HG02763 (cell line): ENCODE data around the gene BCL11B.
"Not testable (repeated sequence)": the region's sequence is repeated elsewhere in the genome, so short reads cannot be mapped to it uniquely, and the experiment has no call there.

Experiments
- ATAC-seq: cut with Tn5 transposase; IDR thresholded peaks from one replicate; pipeline ENCODE4 v1.9.1; 2021; ENCODE audit warnings: mild to moderate bottlenecking, moderate library complexity; ENCODE audit not compliant: unreplicated experiment

Gene BCL11B

GRCh38 chr14:99203080-99203479, 68.9 kb downstream of the BCL11B start:
- no peak for ATAC-seq

DNA sequence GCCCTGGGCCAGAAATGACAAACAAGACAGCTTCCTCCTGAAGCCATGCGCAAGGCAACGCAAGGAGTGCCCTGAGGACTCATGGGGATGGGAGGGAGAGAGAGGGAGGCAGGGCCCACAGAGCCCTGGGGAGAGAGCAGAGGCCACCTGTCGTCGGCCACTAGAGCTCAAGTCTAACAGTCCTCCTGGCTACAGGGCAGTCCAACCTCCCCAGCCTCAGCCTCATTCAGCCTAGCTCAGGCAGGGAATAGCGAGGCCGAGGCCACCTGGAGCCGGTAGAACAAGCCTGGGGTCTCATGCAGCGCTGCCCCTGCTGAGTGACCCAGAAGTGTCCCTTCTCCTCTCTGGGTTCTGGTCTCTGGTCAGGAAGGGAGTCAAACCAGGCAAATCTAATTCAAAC, 69.5 kb downstream of the BCL11B start:
- no peak for ATAC-seq

- no peak for ATAC-seq
Measured at GRCh38 chr14:99201351-99202073, 70.5 kb downstream of the BCL11B start.

- ATAC-seq, result no peak
Measured at GRCh38 chr14:99200654-99201005, 71.4 kb downstream of the BCL11B start.

GRCh38 chr14:99199846-99200653, 71.9 kb downstream of the BCL11B start:
- no peak for ATAC-seq

GRCh38 chr14:99198746-99199502, 73.1 kb downstream of the BCL11B start:
- ATAC-seq, result no peak

- ATAC-seq, result no peak
Measured at GRCh38 chr14:99196310-99196650, 75.7 kb downstream of the BCL11B start.

GRCh38 chr14:99195602-99196309, 76.2 kb downstream of the BCL11B start:
- no peak for ATAC-seq

DNA sequence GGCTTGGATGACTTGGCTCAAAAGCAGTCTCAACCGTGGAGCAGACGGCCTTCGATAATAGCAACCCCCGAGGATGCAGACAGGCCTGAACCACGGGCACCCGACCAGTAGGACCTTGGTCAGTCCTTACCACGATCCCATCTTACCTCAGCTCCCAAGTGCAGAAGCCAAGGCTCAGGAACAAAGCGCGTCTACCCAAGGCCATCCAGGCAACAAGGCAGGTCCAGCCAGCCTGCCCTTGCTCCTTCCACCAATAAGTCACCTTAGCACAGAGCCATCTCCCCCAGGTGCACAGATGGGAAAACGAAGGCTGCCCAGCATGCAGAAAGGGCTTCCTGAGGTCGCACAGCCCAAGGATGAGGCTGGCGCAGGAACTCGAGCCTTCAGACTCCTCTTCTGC, 77.3 kb downstream of the BCL11B start:
- no peak for ATAC-seq

DNA sequence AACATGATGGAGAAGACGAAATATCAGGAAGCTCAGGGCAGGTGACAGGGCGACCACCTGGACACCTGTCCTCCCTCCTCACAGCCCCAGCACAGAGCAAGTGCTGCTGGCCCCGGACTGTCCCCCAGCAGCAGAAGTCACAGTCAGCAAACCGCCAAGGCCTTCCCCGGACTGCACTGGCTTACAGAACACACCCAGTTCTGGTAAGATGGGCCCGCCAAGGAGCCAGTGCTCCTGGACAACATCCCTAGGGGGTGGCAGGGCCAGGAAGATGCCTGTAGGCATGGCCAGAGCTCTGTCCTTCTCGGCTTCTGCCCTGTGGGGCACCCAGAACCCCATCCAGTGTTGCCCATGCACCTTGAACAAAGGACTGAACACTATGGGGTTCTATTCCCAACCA, 77.9 kb downstream of the BCL11B start:
- ATAC-seq, result no peak

DNA sequence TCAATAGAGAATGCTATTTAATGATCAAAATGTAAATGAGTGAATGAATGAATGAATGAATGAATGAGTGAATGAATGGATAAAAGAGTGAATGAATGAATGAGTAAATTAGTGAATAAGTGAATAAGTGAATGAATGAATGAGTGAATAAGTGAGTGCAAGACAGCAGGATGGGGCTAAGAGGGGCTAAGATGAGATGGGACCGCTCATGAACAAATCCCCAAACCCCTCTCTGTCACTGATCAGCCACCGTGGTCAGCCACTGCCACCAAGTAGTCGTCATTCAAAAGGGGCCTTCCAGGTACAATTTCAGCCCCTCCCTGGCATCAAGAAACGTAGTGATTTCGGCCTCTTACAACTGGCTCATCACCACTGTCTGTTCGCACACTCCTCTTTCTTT, 79.2 kb downstream of the BCL11B start:
- ATAC-seq, result no peak

DNA sequence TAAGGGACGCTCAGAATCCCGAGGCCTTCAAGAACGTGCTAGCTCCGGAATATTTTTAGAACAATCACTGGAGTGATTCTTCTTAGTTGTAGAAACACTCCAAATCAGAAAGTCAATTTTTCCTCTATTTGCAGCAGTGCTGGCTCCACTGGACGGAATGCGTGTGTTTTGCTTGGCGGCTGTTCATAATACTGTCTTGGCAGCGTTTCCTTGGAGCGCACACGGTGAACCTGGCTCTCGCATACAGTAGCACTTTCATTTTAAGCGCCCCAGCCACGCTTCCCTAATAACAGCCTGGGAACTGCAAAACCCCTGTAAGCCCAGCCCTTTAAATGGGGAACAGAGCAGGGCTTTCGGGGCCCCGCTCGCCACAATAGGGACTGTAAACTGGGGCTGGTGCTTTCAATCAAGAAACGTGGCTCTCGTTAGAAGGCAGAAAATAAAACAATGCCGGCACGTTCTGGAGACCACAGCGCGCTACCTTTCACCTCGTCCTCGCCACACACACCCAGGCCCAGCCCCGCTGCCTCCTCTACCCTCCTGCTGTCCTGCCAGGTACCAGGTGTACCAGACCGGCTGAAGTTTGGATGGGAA, 79.9 kb downstream of the BCL11B start:
- ATAC-seq, result no peak

DNA sequence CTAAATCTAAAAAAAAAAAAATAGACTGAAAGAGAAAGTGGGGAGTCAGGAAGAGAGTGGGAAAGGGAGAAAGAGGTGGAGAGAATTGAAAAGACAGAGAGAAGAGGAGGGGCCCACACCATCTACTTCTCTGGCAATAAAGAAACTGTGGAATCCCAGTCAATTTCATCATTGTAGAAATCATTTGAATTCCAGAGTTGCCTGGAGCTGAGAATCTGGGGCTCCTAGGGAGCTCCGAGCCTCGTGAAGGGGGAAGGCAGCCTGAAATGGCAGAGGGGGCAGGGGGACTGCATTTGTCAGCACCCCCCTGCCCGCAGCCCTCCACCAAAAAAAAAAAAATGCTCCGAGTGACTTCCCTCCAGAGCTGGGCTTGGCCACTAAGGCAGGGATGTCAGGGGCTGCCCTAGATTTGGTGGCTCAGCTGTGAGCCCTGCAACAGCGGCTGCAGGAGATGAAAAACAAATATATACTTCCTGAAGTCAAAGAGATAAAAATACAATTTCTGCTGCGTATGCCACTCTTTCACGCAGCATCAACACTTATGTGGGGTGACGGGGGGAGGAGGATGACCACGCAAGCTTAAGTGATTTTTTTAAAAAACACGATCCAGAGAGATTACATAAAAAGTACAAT, 80.5 kb downstream of the BCL11B start:
- no peak for ATAC-seq

DNA sequence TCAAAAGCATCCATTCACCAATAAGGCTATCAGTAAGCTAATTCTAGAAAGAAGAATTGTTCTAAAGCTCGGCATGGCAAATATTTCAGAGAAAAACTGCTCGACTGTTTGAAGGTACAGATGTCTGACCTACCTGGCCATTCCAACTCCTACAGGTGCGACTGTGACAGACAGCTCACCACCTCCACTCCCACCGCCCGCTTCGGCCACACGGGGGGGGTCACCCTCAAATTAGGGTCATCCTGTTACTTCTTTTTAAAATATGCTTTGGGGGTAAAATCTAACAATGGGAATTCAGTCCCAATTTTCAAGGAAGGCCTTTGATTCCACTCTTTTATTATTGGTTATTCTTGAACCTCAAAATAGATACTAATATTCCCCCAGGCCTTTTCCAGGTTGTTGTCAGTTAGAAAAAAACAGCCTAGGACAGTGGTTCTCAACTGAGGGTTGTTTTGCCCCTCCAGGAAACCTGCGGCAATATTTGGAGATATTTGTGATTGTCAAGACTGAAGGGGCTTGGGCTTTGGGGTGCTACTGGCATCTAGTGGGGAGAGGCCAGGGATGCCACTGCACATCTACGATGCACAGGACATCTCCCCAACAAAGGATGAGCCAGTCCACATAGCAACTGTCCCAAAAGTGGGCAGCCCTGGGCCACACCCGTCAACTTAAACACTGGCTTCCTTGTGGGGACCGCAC, 81.2 kb downstream of the BCL11B start:
- no peak for ATAC-seq

DNA sequence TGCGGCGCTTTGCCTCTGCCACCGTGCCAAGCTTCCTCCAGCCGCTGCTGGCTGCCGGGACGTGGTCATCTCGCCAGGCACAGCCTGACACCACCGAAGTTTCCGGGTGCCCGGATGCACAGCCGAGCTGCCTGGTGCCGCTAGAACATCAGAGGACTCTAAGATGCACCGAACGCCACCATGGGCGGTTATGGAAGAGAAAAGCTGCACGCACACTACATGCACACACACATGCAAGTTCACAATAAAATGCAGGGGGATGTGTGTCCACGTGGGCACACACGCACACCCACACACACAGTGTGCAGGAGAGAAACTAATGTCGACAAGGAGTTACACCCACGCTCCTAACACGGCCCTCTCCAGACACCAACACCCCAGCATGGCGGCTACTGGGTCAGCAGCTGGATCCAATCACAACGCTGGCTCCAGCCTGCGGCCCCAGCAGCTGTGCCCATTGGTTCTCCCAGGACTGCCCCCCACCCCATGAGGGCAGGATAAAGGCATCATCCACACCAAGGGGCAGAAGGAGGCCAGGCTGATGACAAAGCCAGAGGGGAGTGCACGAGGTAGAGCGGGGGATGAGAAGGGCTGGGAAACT, 82.7 kb downstream of the BCL11B start:
- ATAC-seq, result no peak

GRCh38 chr14:99188731-99189191, 83.2 kb downstream of the BCL11B start:
- no peak for ATAC-seq

DNA sequence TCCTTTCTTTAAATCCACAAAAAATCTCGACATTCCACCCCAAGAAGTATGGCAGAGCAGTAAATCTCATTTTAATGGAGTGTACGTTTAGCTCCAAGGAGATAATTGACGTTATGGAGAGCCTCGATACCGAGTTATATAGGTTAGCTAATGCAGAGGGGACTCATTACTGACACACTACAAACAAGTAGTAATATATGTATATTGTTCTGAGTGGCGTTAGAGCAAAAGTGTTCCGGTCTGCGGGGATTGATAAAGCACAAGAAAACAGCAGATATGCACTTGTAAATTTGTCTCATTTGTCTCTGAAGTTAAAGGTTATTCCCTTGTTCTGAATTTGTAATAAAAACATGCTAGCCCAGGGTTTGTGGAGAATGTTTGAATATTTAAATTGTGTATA, 84.1 kb downstream of the BCL11B start:
- ATAC-seq, result no peak

DNA sequence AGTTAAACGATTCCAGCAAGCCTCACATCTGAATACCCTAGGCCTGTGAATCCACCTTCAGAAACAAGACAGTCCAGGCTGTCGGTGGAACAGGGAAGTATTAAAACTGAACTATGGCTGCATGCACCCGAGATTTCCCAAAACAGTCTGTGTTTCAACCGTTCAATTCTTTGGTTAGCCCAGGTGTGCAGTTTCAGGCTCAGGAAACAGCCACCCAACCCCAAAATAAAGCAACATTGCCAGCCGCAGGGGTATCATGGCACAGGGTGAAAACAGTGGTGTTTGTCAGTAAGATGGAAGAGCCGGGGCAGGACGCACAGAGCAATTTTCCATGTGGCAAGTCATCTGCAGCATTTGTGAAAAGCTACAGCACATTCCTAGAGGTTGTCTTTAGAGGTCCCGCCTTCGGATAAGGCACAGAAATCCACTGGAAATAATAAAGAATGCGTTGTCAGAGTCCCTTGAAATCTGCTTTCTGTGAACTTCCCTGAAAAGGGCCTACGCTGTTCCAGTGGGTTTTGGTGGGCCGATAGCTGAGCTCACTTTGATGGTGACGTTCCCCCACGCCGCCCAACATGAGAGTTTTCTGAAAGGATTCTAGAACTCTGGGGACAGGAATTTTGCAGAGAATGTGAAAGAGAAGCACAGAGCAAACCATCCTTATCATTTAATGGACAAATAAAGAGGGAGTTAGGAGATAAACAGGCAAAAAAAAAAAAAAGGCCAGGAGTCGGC, 84.9 kb downstream of the BCL11B start:
- no peak for ATAC-seq

GRCh38 chr14:99186336-99186735, 85.7 kb downstream of the BCL11B start:
- not testable (repeated sequence) for ATAC-seq
